Stimulated activated CD4-positive, alpha-beta T cell treated with anti-CD3 and anti-CD28 coated beads, Interleukin-2, amount 100 ng/mL, for 4 hours (primary cell): ENCODE results near the gene APLP2.

Source experiments
- DNase-seq: peaks from one replicate; pipeline ENCODE4 v3.0.0-alpha.2; 2020; ENCODE audit warnings: low read depth

Gene APLP2

GRCh38 chr11:130120045-130120444 lies 50.4 kb downstream of the APLP2 start:
- no peak for DNase-seq

GRCh38 chr11:130121445-130121978 lies 51.8 kb downstream of the APLP2 start:
- DNase-seq: no peak

- no peak for DNase-seq
Observed at GRCh38 chr11:130122141-130122575, 52.5 kb downstream of the APLP2 start.

- DNase-seq: no peak
Observed at GRCh38 chr11:130123414-130124040, 53.8 kb downstream of the APLP2 start.

- DNase-seq: no peak
Observed at GRCh38 chr11:130124096-130124495, 54.4 kb downstream of the APLP2 start.

- no peak for DNase-seq
Observed at GRCh38 chr11:130125638-130126037, 55.9 kb downstream of the APLP2 start.

GRCh38 chr11:130126516-130126915 lies 56.8 kb downstream of the APLP2 start:
- no peak for DNase-seq

- DNase-seq: no peak
Observed at GRCh38 chr11:130127509-130127908, 57.8 kb downstream of the APLP2 start.

- no peak for DNase-seq
Observed at GRCh38 chr11:130128626-130129025, 58.9 kb downstream of the APLP2 start.

- DNase-seq: no peak
Observed at GRCh38 chr11:130129922-130130321, 60.2 kb downstream of the APLP2 start.

GRCh38 chr11:130131961-130132850 lies 62.5 kb downstream of the APLP2 start:
- DNase-seq: peak; percentile 44

GRCh38 chr11:130133716-130134115 lies 64.0 kb downstream of the APLP2 start:
- no peak for DNase-seq

GRCh38 chr11:130136107-130136506 lies 66.4 kb downstream of the APLP2 start:
- no peak for DNase-seq

GRCh38 chr11:130137999-130138398 lies 68.3 kb downstream of the APLP2 start:
- DNase-seq: no peak

GRCh38 chr11:130139401-130139800 lies 69.7 kb downstream of the APLP2 start:
- DNase-seq: no peak

- no peak for DNase-seq
Observed at GRCh38 chr11:130141561-130142341, 72.1 kb downstream of the APLP2 start.

GRCh38 chr11:130144141-130144540 lies 74.4 kb downstream of the APLP2 start:
- no peak for DNase-seq

GRCh38 chr11:130144861-130145281 lies 75.2 kb downstream of the APLP2 start:
- DNase-seq: no peak

GRCh38 chr11:130145311-130145812 lies 75.7 kb downstream of the APLP2 start:
- DNase-seq: no peak

GRCh38 chr11:130145975-130146776 lies 76.5 kb downstream of the APLP2 start:
- no peak for DNase-seq

- no peak for DNase-seq
Observed at GRCh38 chr11:130146796-130147195, 77.1 kb downstream of the APLP2 start.
